GM23338 (cell line): ENCODE data around the gene MAPKBP1. TPM values are rescaled to one million over a fixed set of nuclear protein-coding genes. Genes with fewer than 3 reads are reported as not detected.

Source experiments
- ATAC-seq: fragments of 200-7000 bp; cut with Tn5 transposase; 3 replicates; pipeline ENCODE4 v1.9.1; 2020
- DNase-seq: peaks from one replicate; pipeline ENCODE4 v3.0.0-alpha.2; 2015; ENCODE audit warnings: low spot score
- H2AFZ ChIP-seq: fragments of 200-600 bp; sonication (generic); 2 replicates; pipeline ENCODE4 v1.8.0; 2016; ENCODE audit warnings: antibody characterized with exemption, mild to moderate bottlenecking, moderate library complexity
- H3F3A ChIP-seq: fragments of 200-600 bp; sonication (generic); replicated peaks from 2 replicates; pipeline ENCODE4 v1.8.0; 2017; ENCODE audit warnings: antibody characterized with exemption, mixed run types, low read depth
- H3K27ac ChIP-seq: fragments of 200-600 bp; sonication (generic); 2 replicates; pipeline ENCODE4 v1.6.1; 2016; ENCODE audit warnings: low read depth
- H3K27me3 ChIP-seq: fragments of 200-600 bp; sonication (generic); 2 replicates; pipeline ENCODE4 v1.8.0; 2016; ENCODE audit warnings: mild to moderate bottlenecking, mixed run types, moderate library complexity; ENCODE audit not compliant: insufficient read depth
- H3K36me3 ChIP-seq: fragments of 200-600 bp; sonication (generic); 2 replicates; pipeline ENCODE4 v1.8.0; 2016; ENCODE audit warnings: mild to moderate bottlenecking; ENCODE audit not compliant: insufficient read depth
- H3K4me1 ChIP-seq: fragments of 200-600 bp; sonication (generic); 2 replicates; pipeline ENCODE4 v1.8.0; 2016; ENCODE audit warnings: mild to moderate bottlenecking, moderate library complexity; ENCODE audit not compliant: insufficient read depth
- H3K4me2 ChIP-seq: fragments of 200-600 bp; sonication (generic); 2 replicates; pipeline ENCODE4 v1.7.1; 2017; ENCODE audit warnings: mixed run types
- H3K4me3 ChIP-seq: fragments of 200-600 bp; sonication (generic); 2 replicates; pipeline ENCODE4 v1.6.1; 2016; ENCODE audit warnings: mixed run types
- H3K79me2 ChIP-seq: fragments of 200-600 bp; sonication (generic); replicated peaks from 2 replicates; pipeline ENCODE4 v1.8.0; 2017; ENCODE audit warnings: mild to moderate bottlenecking; ENCODE audit not compliant: insufficient read depth
- H3K9me2 ChIP-seq: fragments of 200-600 bp; sonication (generic); 2 replicates; pipeline ENCODE4 v1.8.0; 2017; ENCODE audit not compliant: insufficient read depth
- H4K20me1 ChIP-seq: fragments of 200-600 bp; sonication (generic); replicated peaks from 2 replicates; pipeline ENCODE4 v1.8.0; 2017; ENCODE audit warnings: mild to moderate bottlenecking; ENCODE audit not compliant: insufficient read depth
- H3K27ac Mint-ChIP-seq: 2 replicates; pipeline ENCODE4 v1.8.0; 2020; ENCODE audit warnings: inconsistent platforms, mild to moderate bottlenecking, moderate library complexity, mixed read lengths
- H3K27me3 Mint-ChIP-seq: 3 replicates; pipeline ENCODE4 v1.8.0; 2022; ENCODE audit warnings: low read depth, mild to moderate bottlenecking, moderate library complexity, mixed read lengths, inconsistent platforms; ENCODE audit not compliant: insufficient read depth, poor library complexity
- H3K36me3 Mint-ChIP-seq: 3 replicates; pipeline ENCODE4 v1.8.0; 2021; ENCODE audit warnings: low read depth, mild to moderate bottlenecking, inconsistent platforms, moderate library complexity, mixed read lengths
- H3K4me1 Mint-ChIP-seq: 3 replicates; pipeline ENCODE4 v1.8.0; 2020; ENCODE audit warnings: mild to moderate bottlenecking, inconsistent platforms, mixed read lengths
- H3K4me3 Mint-ChIP-seq: 3 replicates; pipeline ENCODE4 v1.8.0; 2021; ENCODE audit warnings: moderate library complexity, mild to moderate bottlenecking, inconsistent platforms, mixed read lengths
- H3K9me3 Mint-ChIP-seq: 3 replicates; pipeline ENCODE4 v1.8.0; 2020; ENCODE audit warnings: moderate library complexity, mild to moderate bottlenecking, inconsistent platforms, mixed read lengths
- CREB1 ChIP-seq: fragments of 250-450 bp; sonication (Bioruptor Pico); IDR thresholded peaks from 2 replicates; pipeline ENCODE4 v1.5.0; 2020; ENCODE audit warnings: low read depth, mild to moderate bottlenecking, moderate library complexity
- EZH2phosphoT487 ChIP-seq: fragments of 200-600 bp; sonication (generic); IDR thresholded peaks from one replicate; pipeline ENCODE4 v1.8.1; 2018; ENCODE audit warnings: antibody characterized with exemption; ENCODE audit not compliant: unreplicated experiment
- NANOG ChIP-seq: IDR thresholded peaks from 2 replicates; pipeline ENCODE4 v1.6.1; 2016; ENCODE audit warnings: antibody characterized with exemption, borderline replicate concordance
- POLR2AphosphoS5 ChIP-seq: IDR thresholded peaks from 2 replicates; pipeline ENCODE4 v1.6.1; 2016; ENCODE audit warnings: antibody characterized with exemption, low read depth
- REST ChIP-seq: IDR thresholded peaks from one replicate; pipeline ENCODE4 v1.6.1; 2018; ENCODE audit warnings: antibody characterized with exemption; ENCODE audit not compliant: unreplicated experiment
- ZNF114 ChIP-seq: fragments of 250-450 bp; sonication (Bioruptor Pico); IDR thresholded peaks from 2 replicates; pipeline ENCODE4 v1.5.0; 2020; ENCODE audit warnings: mild to moderate bottlenecking, moderate library complexity
- polyA plus RNA-seq: library from polyadenylated mRNA; unstranded; fragments of >200 nt; fragmentation: Nextera tagmentation; extraction: Ambion mirVana; gene quantifications from 2 replicates; pipeline ENCODE4 v1.2.1, GENCODE V29; 2016
- total RNA-seq: library from RNA; depleted of rRNA; stranded (reverse); fragments of >200 nt; shearing (Covaris generic); gene quantifications from 2 replicates; pipeline ENCODE4 v1.2.3, GENCODE V29; 2014
- TF ChIP-seq, protein P1 (sequence below): fragments of 250-450 bp; sonication (Bioruptor Pico); IDR thresholded peaks from 2 replicates; pipeline ENCODE4 v1.5.0; 2020; ENCODE audit warnings: mild to moderate bottlenecking, moderate library complexity

Gene MAPKBP1
- total and polyA plus RNA-seq, 2 experiments from 2014 or later, result 1.9 to 8.9 TPM

DNA sequence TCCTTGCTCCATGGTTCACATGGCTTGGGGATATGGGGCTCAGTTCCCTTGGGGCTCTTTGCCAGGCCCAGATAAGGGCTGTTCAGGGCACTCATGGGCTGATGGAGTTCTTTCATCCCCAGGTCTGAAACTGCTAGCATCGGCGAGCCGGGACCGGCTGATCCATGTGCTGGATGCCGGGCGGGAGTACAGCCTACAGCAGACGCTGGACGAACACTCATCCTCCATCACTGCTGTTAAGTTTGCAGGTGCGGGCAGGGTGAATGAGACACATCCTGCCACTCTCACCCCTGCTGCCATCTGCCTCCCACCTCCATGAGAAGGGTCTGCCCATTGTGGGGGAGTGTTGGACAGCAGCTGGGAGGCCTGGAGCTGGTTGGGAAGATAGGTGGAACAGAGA lies 42.5 kb downstream of the MAPKBP1 start:
- Histone ChIP-seq H3K4me3 (no peak overlapping the region), H2AFZ (no peak overlapping the region), H4K20me1 (no peaks in the 10 kb centered on the region), H3K27me3 (no peaks in the 10 kb centered on the region), H3K79me2 (no peaks in the 10 kb centered on the region), H3K9me2 (no peaks in the 10 kb centered on the region), H3K4me1 (no peaks in the 10 kb centered on the region), H3F3A (no peaks in the 10 kb centered on the region), H3K4me2 (no peak overlapping the region), H3K27ac (no peak overlapping the region), H3K36me3 (no peaks in the 10 kb centered on the region)
- Mint-ChIP-seq H3K4me3 (no peak overlapping the region), H3K36me3 (no peaks in the 10 kb centered on the region; the same call in 2 of the 3 replicates), H3K27me3 (no peaks in the 10 kb centered on the region), H3K27ac (no peak overlapping the region), H3K4me1 (0 out of 3 replicates have a peak, but pooled peaks cover under 1% of the 10 kb centered on the region), H3K9me3 (no peaks in the 10 kb centered on the region)
- no peak for TF ChIP-seq REST
- TF ChIP-seq ZNF114 (CRISPR knock-in tag), result no peak
- no peak for TF ChIP-seq POLR2AphosphoS5
- no peak for TF ChIP-seq NANOG
- TF ChIP-seq CREB1 (CRISPR knock-in tag), result no peak
- ATAC-seq (no peak), DNase-seq (no peak)

GRCh38 chr15:41817327-41817726 lies 43.0 kb downstream of the MAPKBP1 start:
- Histone ChIP-seq H3K27ac (no peak overlapping the region), H3K36me3 (no peaks in the 10 kb centered on the region), H3K4me2 (no peak overlapping the region), H3K79me2 (no peaks in the 10 kb centered on the region), H3F3A (no peaks in the 10 kb centered on the region), H3K4me1 (no peaks in the 10 kb centered on the region), H3K4me3 (no peak overlapping the region), H3K9me2 (no peaks in the 10 kb centered on the region), H3K27me3 (no peaks in the 10 kb centered on the region), H4K20me1 (no peaks in the 10 kb centered on the region), H2AFZ (no peak overlapping the region)
- Mint-ChIP-seq H3K9me3 (no peaks in the 10 kb centered on the region), H3K4me3 (no peak overlapping the region), H3K27ac (no peak overlapping the region), H3K27me3 (no peaks in the 10 kb centered on the region), H3K36me3 (no peaks in the 10 kb centered on the region; the same call in 2 of the 3 replicates), H3K4me1 (no peaks in the 10 kb centered on the region)
- ATAC-seq (no peak), DNase-seq (no peak)
- TF ChIP-seq POLR2AphosphoS5 (no peak), EZH2phosphoT487 (no peak)
- TF ChIP-seq, protein P1, sequence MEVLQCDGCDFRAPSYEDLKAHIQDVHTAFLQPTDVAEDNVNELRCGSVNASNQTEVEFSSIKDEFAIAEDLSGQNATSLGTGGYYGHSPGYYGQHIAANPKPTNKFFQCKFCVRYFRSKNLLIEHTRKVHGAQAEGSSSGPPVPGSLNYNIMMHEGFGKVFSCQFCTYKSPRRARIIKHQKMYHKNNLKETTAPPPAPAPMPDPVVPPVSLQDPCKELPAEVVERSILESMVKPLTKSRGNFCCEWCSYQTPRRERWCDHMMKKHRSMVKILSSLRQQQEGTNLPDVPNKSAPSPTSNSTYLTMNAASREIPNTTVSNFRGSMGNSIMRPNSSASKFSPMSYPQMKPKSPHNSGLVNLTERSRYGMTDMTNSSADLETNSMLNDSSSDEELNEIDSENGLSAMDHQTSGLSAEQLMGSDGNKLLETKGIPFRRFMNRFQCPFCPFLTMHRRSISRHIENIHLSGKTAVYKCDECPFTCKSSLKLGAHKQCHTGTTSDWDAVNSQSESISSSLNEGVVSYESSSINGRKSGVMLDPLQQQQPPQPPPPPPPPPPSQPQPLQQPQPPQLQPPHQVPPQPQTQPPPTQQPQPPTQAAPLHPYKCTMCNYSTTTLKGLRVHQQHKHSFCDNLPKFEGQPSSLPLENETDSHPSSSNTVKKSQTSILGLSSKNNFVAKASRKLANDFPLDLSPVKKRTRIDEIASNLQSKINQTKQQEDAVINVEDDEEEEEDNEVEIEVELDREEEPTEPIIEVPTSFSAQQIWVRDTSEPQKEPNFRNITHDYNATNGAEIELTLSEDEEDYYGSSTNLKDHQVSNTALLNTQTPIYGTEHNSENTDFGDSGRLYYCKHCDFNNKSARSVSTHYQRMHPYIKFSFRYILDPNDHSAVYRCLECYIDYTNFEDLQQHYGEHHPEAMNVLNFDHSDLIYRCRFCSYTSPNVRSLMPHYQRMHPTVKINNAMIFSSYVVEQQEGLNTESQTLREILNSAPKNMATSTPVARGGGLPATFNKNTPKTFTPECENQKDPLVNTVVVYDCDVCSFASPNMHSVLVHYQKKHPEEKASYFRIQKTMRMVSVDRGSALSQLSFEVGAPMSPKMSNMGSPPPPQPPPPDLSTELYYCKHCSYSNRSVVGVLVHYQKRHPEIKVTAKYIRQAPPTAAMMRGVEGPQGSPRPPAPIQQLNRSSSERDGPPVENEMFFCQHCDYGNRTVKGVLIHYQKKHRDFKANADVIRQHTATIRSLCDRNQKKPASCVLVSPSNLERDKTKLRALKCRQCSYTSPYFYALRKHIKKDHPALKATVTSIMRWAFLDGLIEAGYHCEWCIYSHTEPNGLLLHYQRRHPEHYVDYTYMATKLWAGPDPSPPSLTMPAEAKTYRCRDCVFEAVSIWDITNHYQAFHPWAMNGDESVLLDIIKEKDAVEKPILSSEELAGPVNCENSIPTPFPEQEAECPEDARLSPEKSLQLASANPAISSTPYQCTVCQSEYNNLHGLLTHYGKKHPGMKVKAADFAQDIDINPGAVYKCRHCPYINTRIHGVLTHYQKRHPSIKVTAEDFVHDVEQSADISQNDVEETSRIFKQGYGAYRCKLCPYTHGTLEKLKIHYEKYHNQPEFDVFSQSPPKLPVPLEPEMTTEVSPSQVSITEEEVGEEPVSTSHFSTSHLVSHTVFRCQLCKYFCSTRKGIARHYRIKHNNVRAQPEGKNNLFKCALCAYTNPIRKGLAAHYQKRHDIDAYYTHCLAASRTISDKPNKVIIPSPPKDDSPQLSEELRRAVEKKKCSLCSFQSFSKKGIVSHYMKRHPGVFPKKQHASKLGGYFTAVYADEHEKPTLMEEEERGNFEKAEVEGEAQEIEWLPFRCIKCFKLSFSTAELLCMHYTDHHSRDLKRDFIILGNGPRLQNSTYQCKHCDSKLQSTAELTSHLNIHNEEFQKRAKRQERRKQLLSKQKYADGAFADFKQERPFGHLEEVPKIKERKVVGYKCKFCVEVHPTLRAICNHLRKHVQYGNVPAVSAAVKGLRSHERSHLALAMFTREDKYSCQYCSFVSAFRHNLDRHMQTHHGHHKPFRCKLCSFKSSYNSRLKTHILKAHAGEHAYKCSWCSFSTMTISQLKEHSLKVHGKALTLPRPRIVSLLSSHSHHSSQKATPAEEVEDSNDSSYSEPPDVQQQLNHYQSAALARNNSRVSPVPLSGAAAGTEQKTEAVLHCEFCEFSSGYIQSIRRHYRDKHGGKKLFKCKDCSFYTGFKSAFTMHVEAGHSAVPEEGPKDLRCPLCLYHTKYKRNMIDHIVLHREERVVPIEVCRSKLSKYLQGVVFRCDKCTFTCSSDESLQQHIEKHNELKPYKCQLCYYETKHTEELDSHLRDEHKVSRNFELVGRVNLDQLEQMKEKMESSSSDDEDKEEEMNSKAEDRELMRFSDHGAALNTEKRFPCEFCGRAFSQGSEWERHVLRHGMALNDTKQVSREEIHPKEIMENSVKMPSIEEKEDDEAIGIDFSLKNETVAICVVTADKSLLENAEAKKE (CRISPR knock-in tag), result no peak
